Thyroid gland (tissue), 4 donors: ENCODE data around the gene CRTC3. TPM values are rescaled to one million over a fixed set of nuclear protein-coding genes. Genes with fewer than 3 reads are reported as not detected.
"Not testable (repeated sequence)": the region's sequence is repeated elsewhere in the genome, so short reads cannot be mapped to it uniquely, and the experiment has no call there.

Experiments
- DNase-seq, 2 donors: peaks; one replicate each; pipeline ENCODE4 v3.0.0-alpha.2; 2019
- H3K27ac ChIP-seq, 3 donors: fragments of 200-600 bp; sonication (generic); 1 replicate in 2 of 3; 2 replicates in 1 of 3; pipeline ENCODE4 v1.5.1; 2016 to 2019; ENCODE audit warnings: mild to moderate bottlenecking in 1 of 3, moderate library complexity in 1 of 3
- H3K27me3 ChIP-seq: fragments of 200-600 bp; sonication (generic); one replicate; pipeline ENCODE4 v1.5.1; 2019
- H3K36me3 ChIP-seq, 2 donors: fragments of 200-600 bp; sonication (generic); one replicate each; pipeline ENCODE4 v1.5.1; 2016 to 2019
- H3K4me1 ChIP-seq, 2 donors: fragments of 200-600 bp; sonication (generic); one replicate each; pipeline ENCODE4 v1.5.1; 2017 to 2019
- H3K4me3 ChIP-seq, 3 donors: fragments of 200-600 bp; sonication (generic); replicated peaks in 1 of 3; 1 replicate in 2 of 3; 2 replicates in 1 of 3; pipeline ENCODE4 v1.5.1; 2016; ENCODE audit warnings: mild to moderate bottlenecking in 1 of 3
- H3K9me3 ChIP-seq: fragments of 200-600 bp; sonication (generic); one replicate; pipeline ENCODE4 v1.5.1; 2017
- POLR2A ChIP-seq, 2 donors: fragments of 450-650 bp; IDR thresholded peaks; one replicate each; pipeline ENCODE4 v1.6.1; 2017; ENCODE audit warnings: antibody characterized with exemption in 2 of 2, mild to moderate bottlenecking in 2 of 2, moderate library complexity in 1 of 2
- WGBS, 2 donors: methylation state at CpG; one replicate each; pipeline ENCODE4 v1.1.5; 2017; 5-methylcytosine and 5-hydroxymethylcytosine counted together
- intact Hi-C: fragments of 100-400 bp; cut with DNase I; formaldehyde crosslinking; loops from one replicate; pipeline ENCODE4 v1.15.1; 2023
- total RNA-seq, 4 donors: library from RNA; depleted of rRNA; stranded (reverse); fragments of >200 nt; gene quantifications; one replicate each; pipeline ENCODE4 v1.2.3, GENCODE V29; 2016
- TF ChIP-seq, protein P1 (sequence below), 6 experiments: fragments of 200-600 bp in 3 of 6; fragments of 450-650 bp in 3 of 6; sonication (generic) in 3 of 6; IDR thresholded peaks; one replicate each; pipeline ENCODE4 v1.5.1; 2016 to 2019; ENCODE audit warnings: antibody characterized with exemption in 6 of 6, mild to moderate bottlenecking in 2 of 6, inconsistent platforms in 1 of 6, moderate library complexity in 1 of 6

CRTC3 gene
- total RNA-seq, 4 donors from 2014 or later, result 49.4 to 76.0 (median 62.6) TPM

DNA sequence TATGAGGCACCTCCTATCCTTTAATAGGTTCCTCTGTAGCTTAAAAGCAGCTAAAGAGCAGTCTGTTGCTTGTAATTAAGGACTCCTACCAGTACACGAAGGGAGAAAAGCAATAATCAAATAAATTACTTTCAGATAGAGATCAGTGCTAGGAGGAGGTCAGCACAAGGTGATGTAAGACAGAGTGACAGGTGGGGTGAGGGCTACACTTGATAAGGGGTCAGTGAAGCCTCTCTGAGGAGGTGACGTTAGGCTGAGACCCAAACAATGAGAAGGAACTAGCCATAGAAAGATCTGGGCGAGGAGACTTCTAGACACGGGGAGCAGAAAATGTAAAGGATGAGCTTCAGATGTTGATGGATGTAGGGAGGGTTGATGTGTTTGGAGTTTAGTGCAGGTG is 129.8 kb downstream of the CRTC3 start:
- Histone ChIP-seq H3K9me3 (no peaks in the 10 kb centered on the region), H3K4me1 (peaks cover 11 to 21% of the 10 kb centered on the region in 2 donors), H3K36me3 (no peaks in the 10 kb centered on the region), H3K27ac (peak overlapping the region in 1 of 3 donors; percentile 82), H3K27me3 (no peaks in the 10 kb centered on the region), H3K4me3 (no peak overlapping the region)
- TF ChIP-seq POLR2A (IDR thresholded peaks at IDR 0.05), result no peak
- TF ChIP-seq, protein P1, sequence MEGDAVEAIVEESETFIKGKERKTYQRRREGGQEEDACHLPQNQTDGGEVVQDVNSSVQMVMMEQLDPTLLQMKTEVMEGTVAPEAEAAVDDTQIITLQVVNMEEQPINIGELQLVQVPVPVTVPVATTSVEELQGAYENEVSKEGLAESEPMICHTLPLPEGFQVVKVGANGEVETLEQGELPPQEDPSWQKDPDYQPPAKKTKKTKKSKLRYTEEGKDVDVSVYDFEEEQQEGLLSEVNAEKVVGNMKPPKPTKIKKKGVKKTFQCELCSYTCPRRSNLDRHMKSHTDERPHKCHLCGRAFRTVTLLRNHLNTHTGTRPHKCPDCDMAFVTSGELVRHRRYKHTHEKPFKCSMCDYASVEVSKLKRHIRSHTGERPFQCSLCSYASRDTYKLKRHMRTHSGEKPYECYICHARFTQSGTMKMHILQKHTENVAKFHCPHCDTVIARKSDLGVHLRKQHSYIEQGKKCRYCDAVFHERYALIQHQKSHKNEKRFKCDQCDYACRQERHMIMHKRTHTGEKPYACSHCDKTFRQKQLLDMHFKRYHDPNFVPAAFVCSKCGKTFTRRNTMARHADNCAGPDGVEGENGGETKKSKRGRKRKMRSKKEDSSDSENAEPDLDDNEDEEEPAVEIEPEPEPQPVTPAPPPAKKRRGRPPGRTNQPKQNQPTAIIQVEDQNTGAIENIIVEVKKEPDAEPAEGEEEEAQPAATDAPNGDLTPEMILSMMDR (IDR thresholded peaks at IDR 0.05), result no peak
- no peak for DNase-seq
- intact Hi-C loops, result no loop called here
- WGBS, 2 donors, result 90 to 92% methylated on average over 4 of the region's 4 CpGs

DNA sequence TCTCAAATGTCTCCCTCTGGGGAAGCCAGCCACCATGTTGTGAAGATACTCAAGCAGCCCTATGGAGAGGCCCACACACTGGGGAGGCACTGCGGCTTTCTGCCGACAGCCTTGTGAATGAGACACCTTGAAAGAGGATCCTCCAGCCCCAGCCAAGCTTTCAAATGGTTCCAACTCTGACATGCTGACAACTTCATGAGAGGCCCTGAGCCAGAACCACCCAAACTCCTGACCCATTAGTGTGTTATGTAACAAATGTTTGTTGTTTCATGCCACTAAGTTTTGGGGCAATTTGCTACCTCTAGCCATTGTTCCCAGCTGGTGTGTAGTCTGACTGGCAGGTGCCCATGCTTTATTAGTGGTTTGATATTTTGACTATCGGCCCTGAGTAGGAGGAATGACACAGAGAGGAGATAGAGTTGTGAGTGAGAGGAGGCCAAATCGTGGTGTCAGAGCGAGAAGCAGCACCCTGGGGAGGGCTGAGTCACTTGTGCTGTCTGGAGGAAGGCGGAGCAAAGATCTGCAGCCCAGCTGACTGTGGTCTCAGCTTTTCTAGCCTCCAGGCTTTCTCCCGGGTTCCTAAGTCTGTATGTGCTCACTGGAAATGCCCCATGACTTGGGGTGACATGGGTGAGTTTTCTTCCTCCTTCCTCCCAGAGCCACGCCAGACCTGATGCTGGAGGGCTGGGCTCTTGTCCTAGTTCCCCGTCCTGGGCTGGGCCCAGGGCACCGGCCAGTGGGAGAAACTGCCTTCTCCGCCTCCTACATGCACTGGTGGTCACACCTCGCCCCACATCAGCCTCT is 130.7 kb downstream of the CRTC3 start:
- peak overlapping the region; percentile 57 to 82 (median 64) for H3K27ac ChIP-seq

DNA sequence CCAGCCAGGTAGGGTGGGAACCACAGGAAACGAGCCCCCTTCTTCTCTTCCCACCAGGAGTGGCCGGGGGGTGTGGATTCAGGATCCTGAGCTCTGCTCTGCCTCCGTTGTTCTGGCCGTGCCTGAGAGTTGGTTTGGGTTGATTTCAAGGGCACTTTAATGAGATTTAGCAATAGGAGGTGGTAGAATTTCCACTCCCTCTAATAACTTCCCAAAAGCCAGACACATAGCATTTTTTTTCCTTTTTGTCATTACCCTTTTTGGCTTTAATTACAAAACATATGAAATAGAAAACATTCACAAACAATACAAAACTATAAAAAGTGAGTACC is 131.2 kb downstream of the CRTC3 start:
- intact Hi-C loops, H3K36me3 ChIP-seq, H3K4me3 ChIP-seq, H3K27me3 ChIP-seq, DNase-seq, H3K9me3 ChIP-seq: not testable (repeated sequence)
- H3K4me1 ChIP-seq, result peaks cover 11 to 19% of the 10 kb centered on the region in 2 donors
- 43 to 49% methylated on average over 3 to 4 of the region's 4 CpGs for WGBS, 2 donors
- peak overlapping the region; percentile 57 to 82 (median 64) for H3K27ac ChIP-seq

More for the DNA sequence above, 130.7 kb downstream of the CRTC3 start:
- 27 to 41% methylated on average over 9 to 12 of the region's 12 CpGs for WGBS, 2 donors
- Histone ChIP-seq H3K4me3 (no peak overlapping the region), H3K4me1 (peaks cover 11 to 19% of the 10 kb centered on the region in 2 donors), H3K27me3 (no peaks in the 10 kb centered on the region), H3K9me3 (no peaks in the 10 kb centered on the region), H3K36me3 (no peaks in the 10 kb centered on the region)
- TF ChIP-seq, protein P1 (IDR thresholded peaks at IDR 0.05), result no peak
- peak in 1 of 2 donors; percentile 30 for TF ChIP-seq POLR2A (IDR thresholded peaks at IDR 0.05)
- intact Hi-C loops, result no loop called here
- DNase-seq, result peak; percentile 66 to 71

DNA sequence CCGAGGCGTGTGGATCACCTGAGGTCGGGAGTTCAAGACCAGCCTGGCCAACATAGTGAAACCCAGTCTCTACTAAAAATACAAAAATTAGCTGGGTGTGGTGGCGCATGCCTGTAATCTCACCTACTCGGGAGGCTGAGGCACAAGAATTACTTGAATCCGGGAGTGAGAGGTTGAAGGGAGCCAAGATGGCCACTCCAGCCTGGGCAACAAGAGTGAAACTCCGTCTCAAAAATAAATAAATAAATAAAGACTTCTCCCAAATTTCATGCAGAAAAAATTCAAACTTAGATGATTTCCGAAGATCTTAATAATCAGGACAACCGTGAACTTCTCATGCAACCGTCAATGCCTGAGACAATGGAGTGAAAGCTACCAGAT is 134.3 kb downstream of the CRTC3 start:
- peaks cover 17 to 37% of the 10 kb centered on the region in 2 donors for H3K4me1 ChIP-seq
- 97% methylated on average over 10 of the region's 10 CpGs for WGBS, 2 donors
- H3K36me3 ChIP-seq, intact Hi-C loops, H3K4me3 ChIP-seq, H3K27me3 ChIP-seq, H3K27ac ChIP-seq, H3K9me3 ChIP-seq, DNase-seq: not testable (repeated sequence)

DNA sequence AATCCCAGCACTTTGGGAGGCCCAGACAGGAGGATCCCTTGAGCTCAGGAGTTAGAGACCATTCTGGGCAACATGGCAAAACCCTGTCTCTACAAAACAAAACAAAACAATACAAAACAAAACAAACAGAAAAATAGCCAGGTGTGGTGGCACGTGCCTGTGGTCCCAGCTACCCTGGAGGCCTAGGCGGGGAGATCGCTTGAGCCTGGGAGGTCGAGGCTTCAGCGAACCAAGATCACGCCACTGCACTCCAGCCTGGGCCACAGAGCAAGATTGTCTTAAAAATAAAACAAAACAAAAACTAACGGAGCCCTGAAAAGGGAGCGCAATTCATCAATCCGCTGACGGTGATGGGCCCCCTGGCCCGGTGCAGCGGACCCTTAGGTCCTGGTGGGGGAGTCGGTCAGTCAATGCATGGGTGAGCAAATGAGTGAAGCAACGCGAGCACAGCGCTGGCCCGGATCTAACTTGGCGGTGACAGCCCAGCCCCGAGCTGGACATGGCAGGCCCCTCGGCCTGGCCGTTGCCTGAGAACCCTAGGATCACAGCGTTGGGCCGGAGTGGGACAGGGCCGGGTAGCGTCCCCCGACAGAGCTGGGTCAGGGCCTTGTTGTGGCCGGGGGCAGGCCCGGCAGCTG is 135.0 kb downstream of the CRTC3 start:
- H3K36me3 ChIP-seq, result no peaks in the 10 kb centered on the region
- H3K27ac ChIP-seq, result peak overlapping the region; percentile 89 to 99 (median 97)
- WGBS, 2 donors, result 28 to 36% methylated on average over 15 to 23 of the region's 28 CpGs
- H3K4me1 ChIP-seq, result peaks cover 17 to 37% of the 10 kb centered on the region in 2 donors
- H3K9me3 ChIP-seq, result no peaks in the 10 kb centered on the region
- peak; percentile 69 to 71 for DNase-seq
- H3K4me3 ChIP-seq, result peak overlapping the region; percentile 71 to 76 (median 73)
- TF ChIP-seq, protein P1 (IDR thresholded peaks at IDR 0.05), result no peak
- TF ChIP-seq POLR2A (IDR thresholded peaks at IDR 0.05), result no peak
- intact Hi-C loops, result no loop called here
- no peaks in the 10 kb centered on the region for H3K27me3 ChIP-seq
